DND-41 (cell line): ENCODE results near the gene NPW.

Experiments used
- ATAC-seq: fragments of 200-7000 bp; cut with Tn5 transposase; 3 replicates; pipeline ENCODE4 v1.9.1; 2021; ENCODE audit warnings: low read depth; ENCODE audit not compliant: insufficient read depth
- DNase-seq: peaks from one replicate; pipeline ENCODE4 v3.0.0-alpha.2; 2020
- H2AFZ ChIP-seq: 2 replicates; pipeline ENCODE4 v1.6.0; 2012; ENCODE audit warnings: low read depth, low read length
- H3K27ac ChIP-seq: 2 replicates; pipeline ENCODE4 v1.5.1; 2012; ENCODE audit warnings: low read length, inconsistent platforms
- H3K27me3 ChIP-seq: fragments of 200-600 bp; sonication (generic); 2 replicates; pipeline ENCODE4 v1.6.0; 2012; ENCODE audit warnings: low read length, mild to moderate bottlenecking, inconsistent platforms; ENCODE audit not compliant: insufficient read depth, poor library complexity
- H3K36me3 ChIP-seq: 2 replicates; pipeline ENCODE4 v1.5.1; 2012; ENCODE audit warnings: low read length, inconsistent platforms; ENCODE audit not compliant: insufficient read depth
- H3K4me1 ChIP-seq: 2 replicates; pipeline ENCODE4 v1.5.1; 2012; ENCODE audit warnings: mild to moderate bottlenecking, low read length; ENCODE audit not compliant: insufficient read depth
- H3K4me2 ChIP-seq: 2 replicates; pipeline ENCODE4 v1.6.0; 2012; ENCODE audit warnings: mild to moderate bottlenecking, moderate library complexity, low read length, inconsistent platforms; ENCODE audit not compliant: insufficient read depth
- H3K4me3 ChIP-seq, 2 experiments: fragments of 200-600 bp in 1 of 2; shearing (Covaris generic) in 1 of 2; 2 replicates each; pipeline ENCODE4 v1.5.1; 2012 to 2016; ENCODE audit warnings: inconsistent platforms in 2 of 2, low read length in 2 of 2, mild to moderate bottlenecking in 2 of 2, low read depth in 1 of 2, moderate library complexity in 1 of 2
- H3K79me2 ChIP-seq: 2 replicates; pipeline ENCODE4 v1.6.0; 2012; ENCODE audit warnings: low read length, inconsistent platforms; ENCODE audit not compliant: insufficient read depth
- H3K9ac ChIP-seq: 2 replicates; pipeline ENCODE4 v1.6.0; 2012; ENCODE audit warnings: low read depth, mild to moderate bottlenecking, inconsistent platforms, low read length, moderate library complexity
- H3K9me3 ChIP-seq: 2 replicates; pipeline ENCODE4 v1.5.1; 2012; ENCODE audit warnings: low read length, moderate library complexity, mild to moderate bottlenecking, inconsistent platforms; ENCODE audit not compliant: insufficient read depth, severe bottlenecking
- H4K20me1 ChIP-seq: 2 replicates; pipeline ENCODE4 v1.6.0; 2012; ENCODE audit warnings: low read length; ENCODE audit not compliant: insufficient read depth
- CTCF ChIP-seq: IDR thresholded peaks from 2 replicates; pipeline ENCODE4 v1.5.1; 2012; ENCODE audit warnings: borderline replicate concordance, low read length, moderate library complexity, mild to moderate bottlenecking; ENCODE audit not compliant: poor library complexity, severe bottlenecking; ENCODE audit errors: extremely low read depth
- EZH2 ChIP-seq: IDR thresholded peaks from 3 replicates; pipeline ENCODE4 v1.6.1; 2012; ENCODE audit warnings: borderline replicate concordance, low read depth, mild to moderate bottlenecking, moderate library complexity, low read length, inconsistent platforms; ENCODE audit not compliant: severe bottlenecking

NPW gene

GRCh38 chr16:2019518-2019920, at the start of gene NPW:
NPW (plus strand) TSS chr16:2019785.
- Histone ChIP-seq H3K4me2 (no peak within 1 kb of the TSS), H3K9ac (no peak within 1 kb of the TSS), H2AFZ (no peak within 1 kb of the TSS), H3K27me3 (no peaks in the 10 kb centered on the region), H3K4me1 (peaks cover 18% of the 10 kb centered on the region), H3K36me3 (no peaks in the 10 kb centered on the region), H3K9me3 (no peaks in the 10 kb centered on the region), H3K4me3 (no peak within 1 kb of the TSS), H4K20me1 (no peaks in the 10 kb centered on the region), H3K79me2 (no peaks in the 10 kb centered on the region), H3K27ac (no peak within 1 kb of the TSS)
- TF ChIP-seq CTCF (no peak), EZH2 (no peak)
- ATAC-seq (no peak), DNase-seq (peak; percentile 39)

- peak; percentile 97 for DNase-seq
- Histone ChIP-seq H3K36me3 (peaks cover 31% of the 10 kb centered on the region), H2AFZ (peak within 1 kb of the TSS; percentile 70), H3K9me3 (no peaks in the 10 kb centered on the region), H3K79me2 (peaks cover 43% of the 10 kb centered on the region), H3K27me3 (no peaks in the 10 kb centered on the region), H4K20me1 (peaks cover 31% of the 10 kb centered on the region), H3K4me1 (peaks cover 34% of the 10 kb centered on the region), H3K27ac (peak within 1 kb of the TSS; percentile 91), H3K4me2 (peak within 1 kb of the TSS; percentile 99), H3K9ac (peak within 1 kb of the TSS; percentile 74), H3K4me3 (peak within 1 kb of the TSS; percentile 65 to 73)
- TF ChIP-seq CTCF (no peak), EZH2 (no peak)
- ATAC-seq: peak; percentile 96
Observed at GRCh38 chr16:1971796-1972489, 47.6 kb upstream of the NPW start, which contains the start of gene TBL3. TBL3 (plus strand) TSS chr16:1972053; CDS start chr16:1972165, 112 bp downstream.

DNA sequence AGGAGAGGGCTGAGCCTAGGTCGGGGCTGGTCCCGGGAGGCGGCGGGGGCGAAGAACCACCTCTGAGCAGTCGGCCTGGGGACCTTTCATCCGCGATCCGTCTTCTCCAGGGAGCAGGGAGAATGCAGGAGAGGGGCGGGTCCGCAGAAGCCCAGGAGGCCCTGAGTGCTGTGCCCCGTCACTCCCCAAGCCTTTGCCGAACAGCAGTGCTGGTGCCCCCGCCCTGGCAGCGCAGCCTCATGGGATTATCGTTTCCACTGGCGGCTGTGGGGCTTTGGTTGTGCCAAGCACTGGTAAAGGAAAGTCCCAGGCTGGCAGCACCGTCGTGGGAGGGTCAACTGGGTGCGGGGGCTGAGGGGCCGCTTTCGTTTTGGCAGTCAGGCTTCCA, 47.1 kb upstream of the NPW start:
- H3K9me3 ChIP-seq: no peaks in the 10 kb centered on the region
- TF ChIP-seq EZH2 (no peak), CTCF (no peak)
- peak overlapping the region; percentile 65 to 73 for H3K4me3 ChIP-seq
- H2AFZ ChIP-seq: peak overlapping the region; percentile 70
- DNase-seq (peak; percentile 34), ATAC-seq (no peak)
- peaks cover 43% of the 10 kb centered on the region for H3K79me2 ChIP-seq
- H3K27ac ChIP-seq: peak overlapping the region; percentile 61
- no peaks in the 10 kb centered on the region for H3K27me3 ChIP-seq
- H3K36me3 ChIP-seq: peaks cover 36% of the 10 kb centered on the region
- peak overlapping the region; percentile 74 for H3K9ac ChIP-seq
- peaks cover 34% of the 10 kb centered on the region for H3K4me1 ChIP-seq
- peak overlapping the region; percentile 99 for H3K4me2 ChIP-seq
- peaks cover 31% of the 10 kb centered on the region for H4K20me1 ChIP-seq
